ENCODE data around the gene DYRK1A.

DNA sequence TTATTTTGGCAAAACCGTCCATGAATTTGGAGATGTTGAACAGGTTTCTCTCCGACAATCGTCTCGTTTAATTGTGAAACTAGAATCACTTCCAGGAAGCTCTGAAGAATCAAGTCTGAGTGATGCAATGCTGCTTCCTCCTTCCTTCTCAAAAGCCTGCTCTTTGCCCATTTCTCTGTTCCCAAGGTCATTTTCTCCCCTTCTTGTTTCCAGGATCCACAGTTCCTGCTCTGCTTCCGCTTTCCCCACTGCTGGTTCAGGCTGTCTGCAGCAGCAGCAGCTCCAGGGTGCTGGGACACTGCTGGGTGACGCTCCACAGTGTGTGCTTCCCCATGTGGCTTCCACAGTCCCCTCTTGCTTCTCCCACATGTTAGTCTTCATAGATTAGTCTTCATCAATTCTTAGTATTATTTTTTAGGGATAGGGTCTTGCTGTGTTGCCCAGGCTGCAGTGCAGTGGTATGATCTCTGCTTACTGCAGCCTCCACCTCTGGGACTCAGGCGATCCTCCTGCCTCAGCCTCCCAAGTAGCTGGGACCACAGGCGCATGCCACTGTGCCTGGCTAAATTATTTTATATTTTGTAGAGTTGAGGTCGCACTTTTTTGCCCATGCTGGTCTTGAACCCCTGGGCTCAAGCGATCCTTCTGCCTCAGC is 156.2 kb downstream of the DYRK1A start:
- TF ChIP-seq EZH2phosphoT487 (conservative IDR thresholded peaks at IDR 0.05; ENCODE audit: low read length) = no peak
- TF ChIP-seq, protein P1, sequence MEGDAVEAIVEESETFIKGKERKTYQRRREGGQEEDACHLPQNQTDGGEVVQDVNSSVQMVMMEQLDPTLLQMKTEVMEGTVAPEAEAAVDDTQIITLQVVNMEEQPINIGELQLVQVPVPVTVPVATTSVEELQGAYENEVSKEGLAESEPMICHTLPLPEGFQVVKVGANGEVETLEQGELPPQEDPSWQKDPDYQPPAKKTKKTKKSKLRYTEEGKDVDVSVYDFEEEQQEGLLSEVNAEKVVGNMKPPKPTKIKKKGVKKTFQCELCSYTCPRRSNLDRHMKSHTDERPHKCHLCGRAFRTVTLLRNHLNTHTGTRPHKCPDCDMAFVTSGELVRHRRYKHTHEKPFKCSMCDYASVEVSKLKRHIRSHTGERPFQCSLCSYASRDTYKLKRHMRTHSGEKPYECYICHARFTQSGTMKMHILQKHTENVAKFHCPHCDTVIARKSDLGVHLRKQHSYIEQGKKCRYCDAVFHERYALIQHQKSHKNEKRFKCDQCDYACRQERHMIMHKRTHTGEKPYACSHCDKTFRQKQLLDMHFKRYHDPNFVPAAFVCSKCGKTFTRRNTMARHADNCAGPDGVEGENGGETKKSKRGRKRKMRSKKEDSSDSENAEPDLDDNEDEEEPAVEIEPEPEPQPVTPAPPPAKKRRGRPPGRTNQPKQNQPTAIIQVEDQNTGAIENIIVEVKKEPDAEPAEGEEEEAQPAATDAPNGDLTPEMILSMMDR (IDR thresholded peaks at IDR 0.05; ENCODE audit: insufficient read depth, low read length, poor library complexity, severe bottlenecking) = no peak
